CD4-positive, alpha-beta memory T cell (primary cell): Measurements from ENCODE around the gene LRGUK. TPM values are rescaled to one million over a fixed set of nuclear protein-coding genes. Genes with fewer than 3 reads are reported as not detected.

Experiments
- CTCF ChIA-PET: fragments of 350-600 bp; sonication (Branson Sonifier 250); formaldehyde crosslinking; loops from one replicate; lab custom pipeline; 2021; ENCODE audit warnings: inconsistent platforms; ENCODE audit not compliant: partially characterized antibody; lab: Charles Lee
- POLR2A ChIA-PET: fragments of 350-600 bp; sonication (Branson Sonifier 250); formaldehyde crosslinking; loops from one replicate; lab custom pipeline; 2021; ENCODE audit not compliant: partially characterized antibody; lab: Charles Lee
- DNase-seq, 5 donors: peaks; one replicate each; pipeline versions ENCODE4 v3.0.0 to v3.0.0-alpha.2; 2020 to 2022; ENCODE audit warnings: mixed read lengths in 1 of 5
- H3K27ac ChIP-seq: one replicate; pipeline ENCODE4 v1.7.0; 2013; ENCODE audit warnings: low read depth, low read length
- H3K27me3 ChIP-seq: 2 replicates; pipeline ENCODE4 v1.7.0; 2013; ENCODE audit warnings: mild to moderate bottlenecking, low read length, moderate library complexity; ENCODE audit not compliant: insufficient read depth
- H3K36me3 ChIP-seq: 2 replicates; pipeline ENCODE4 v1.7.0; 2013; ENCODE audit warnings: mild to moderate bottlenecking, low read length, moderate library complexity; ENCODE audit not compliant: insufficient read depth
- H3K4me1 ChIP-seq: 2 replicates; pipeline ENCODE4 v1.7.0; 2013; ENCODE audit warnings: mild to moderate bottlenecking, low read length, moderate library complexity; ENCODE audit not compliant: insufficient read depth
- H3K4me3 ChIP-seq, 2 donors: one replicate each; pipeline ENCODE4 v1.7.0; 2013; ENCODE audit warnings: low read length in 2 of 2, mild to moderate bottlenecking in 1 of 2
- H3K9me3 ChIP-seq, 2 donors: one replicate each; pipeline ENCODE4 v1.7.0; 2013; ENCODE audit warnings: low read length in 2 of 2, control low read depth in 1 of 2; ENCODE audit not compliant: control insufficient read depth in 1 of 2
- H3K27ac Mint-ChIP-seq, 7 donors: one replicate each; pipeline ENCODE4 v1.8.0; 2020 to 2021; ENCODE audit warnings: mixed read lengths in 7 of 7, mild to moderate bottlenecking in 6 of 7, inconsistent platforms in 3 of 7, moderate library complexity in 3 of 7
- H3K27me3 Mint-ChIP-seq, 2 donors: one replicate each; pipeline ENCODE4 v1.8.0; 2020 to 2021; ENCODE audit warnings: mixed read lengths in 2 of 2
- H3K36me3 Mint-ChIP-seq, 2 donors: one replicate each; pipeline ENCODE4 v1.8.0; 2020 to 2021; ENCODE audit warnings: mixed read lengths in 2 of 2, inconsistent platforms in 1 of 2, mild to moderate bottlenecking in 1 of 2
- H3K4me1 Mint-ChIP-seq, 4 donors: one replicate each; pipeline ENCODE4 v1.8.0; 2020 to 2021; ENCODE audit warnings: mixed read lengths in 4 of 4, mild to moderate bottlenecking in 1 of 4
- H3K4me3 Mint-ChIP-seq, 8 donors: one replicate each; pipeline ENCODE4 v1.8.0; 2020 to 2021; ENCODE audit warnings: mixed read lengths in 8 of 8, mild to moderate bottlenecking in 7 of 8, moderate library complexity in 6 of 8, inconsistent platforms in 3 of 8
- H3K9me3 Mint-ChIP-seq, 8 donors: one replicate each; pipeline ENCODE4 v1.8.0; 2020 to 2021; ENCODE audit warnings: mixed read lengths in 8 of 8, mild to moderate bottlenecking in 5 of 8, inconsistent platforms in 3 of 8, moderate library complexity in 1 of 8
- intact Hi-C: fragments of 100-400 bp; cut with micrococcal nuclease; formaldehyde crosslinking; loops from one replicate; pipeline ENCODE4 v1.15.1; 2023
- polyA plus RNA-seq, 2 donors: library from polyadenylated mRNA; unstranded; fragments of 300-500 nt; fragmentation: Illumina TruSeq; gene quantifications; one replicate each; pipeline ENCODE4 v1.2.3, GENCODE V29; 2021
- total RNA-seq, 2 experiments: library from RNA; stranded (reverse); gene quantifications; one replicate each; pipeline ENCODE4 v1.2.3, GENCODE V29; 2021

LRGUK gene
- total and polyA plus RNA-seq, 4 experiments from 2014 or later = 0.38 to 0.55 TPM; not detected in 2

DNA sequence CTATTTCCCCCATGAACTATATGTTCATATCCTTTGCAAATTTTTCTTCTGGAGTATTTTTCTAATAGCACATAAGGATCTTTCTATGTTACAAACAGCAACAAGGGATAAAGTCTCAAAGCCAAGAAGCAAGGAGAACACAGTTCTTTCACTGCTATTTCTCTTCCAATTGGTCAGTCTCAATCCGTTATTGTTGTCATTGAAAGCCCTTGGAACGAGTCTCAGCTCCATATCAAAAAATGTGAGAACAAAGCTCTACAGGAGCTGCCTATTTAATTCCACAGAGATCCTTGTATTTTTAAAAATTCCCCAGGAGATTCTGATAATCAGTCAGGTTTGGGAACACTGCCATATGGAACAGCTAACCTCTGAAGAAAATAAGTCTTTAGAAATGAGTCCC, 173.8 kb downstream of the LRGUK start:
- CTCF ChIA-PET = no interaction called here
- Mint-ChIP-seq H3K4me3 (no peak overlapping the region), H3K36me3 (peaks cover 63 to 76% of the 10 kb centered on the region in 2 donors), H3K27me3 (no peaks in the 10 kb centered on the region), H3K4me1 (peaks cover 0 to 1% (median 0%) of the 10 kb centered on the region in 4 donors), H3K27ac (no peak overlapping the region), H3K9me3 (peaks cover 0 to 2% (median 0%) of the 10 kb centered on the region in 8 donors)
- intact Hi-C loops = no loop called here
- H3K9me3 ChIP-seq = no peaks in the 10 kb centered on the region
- H3K4me1 ChIP-seq = no peaks in the 10 kb centered on the region
- no peak overlapping the region for H3K27ac ChIP-seq
- H3K36me3 ChIP-seq = peaks cover 15% of the 10 kb centered on the region
- no peak overlapping the region for H3K4me3 ChIP-seq
- POLR2A ChIA-PET = no interaction called here
- DNase-seq = no peak
- H3K27me3 ChIP-seq = no peaks in the 10 kb centered on the region

DNA sequence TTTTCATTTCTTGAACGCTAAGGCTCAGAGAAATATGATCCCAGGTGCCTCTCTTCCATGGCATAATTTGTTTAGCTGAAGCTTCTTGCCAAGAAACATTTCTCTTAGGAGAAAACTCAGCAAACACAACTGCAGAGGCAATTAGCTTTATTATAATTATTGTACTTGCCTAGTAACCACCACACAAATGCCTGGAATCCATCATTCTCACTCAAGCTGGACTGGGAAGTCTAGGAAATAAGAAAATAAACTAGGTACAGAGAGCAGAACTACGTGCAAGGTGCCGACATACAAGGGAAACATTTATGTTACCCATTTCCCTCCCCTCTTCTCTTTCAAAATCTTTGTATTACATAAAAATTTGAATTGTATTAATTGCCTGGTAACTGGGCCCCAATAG, 174.5 kb downstream of the LRGUK start:
- no peaks in the 10 kb centered on the region for H3K9me3 Mint-ChIP-seq
- ChIA-PET CTCF (no interaction called here), POLR2A (no interaction called here)
- Histone ChIP-seq H3K36me3 (peaks cover 15% of the 10 kb centered on the region), H3K27ac (no peak overlapping the region), H3K9me3 (no peaks in the 10 kb centered on the region), H3K27me3 (no peaks in the 10 kb centered on the region), H3K4me1 (no peaks in the 10 kb centered on the region), H3K4me3 (no peak overlapping the region)
- intact Hi-C loops = no loop called here
- H3K4me1 Mint-ChIP-seq = peaks cover 0 to 1% (median 0%) of the 10 kb centered on the region in 4 donors
- no peaks in the 10 kb centered on the region for H3K27me3 Mint-ChIP-seq
- no peak overlapping the region for H3K4me3 Mint-ChIP-seq
- no peak overlapping the region for H3K27ac Mint-ChIP-seq
- DNase-seq = no peak
- peaks cover 63 to 74% of the 10 kb centered on the region in 2 donors for H3K36me3 Mint-ChIP-seq

DNA sequence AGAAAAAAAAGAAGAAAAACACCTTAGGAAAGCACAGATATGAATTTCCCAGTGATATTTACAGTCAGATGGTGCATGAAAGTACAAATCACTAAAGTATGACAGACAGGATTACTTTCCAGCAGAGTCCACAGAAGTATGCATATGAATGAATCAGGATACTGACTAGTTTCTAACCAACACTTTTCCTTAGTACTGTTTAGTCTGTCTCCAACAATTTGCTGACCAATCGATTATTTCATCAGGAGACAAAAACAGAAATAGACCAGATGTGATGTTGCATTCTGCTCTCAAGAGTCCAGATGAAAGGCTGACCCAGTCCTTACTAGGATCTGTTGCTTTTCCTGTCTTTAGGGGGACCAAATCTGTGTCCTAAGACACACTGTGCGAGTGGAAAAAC, 175.0 kb downstream of the LRGUK start:
- H3K9me3 ChIP-seq = no peaks in the 10 kb centered on the region
- H3K36me3 Mint-ChIP-seq = peaks cover 63 to 73% of the 10 kb centered on the region in 2 donors
- no peaks in the 10 kb centered on the region for H3K27me3 Mint-ChIP-seq
- ChIA-PET POLR2A (no interaction called here), CTCF (no interaction called here)
- intact Hi-C loops = no loop called here
- H3K27ac ChIP-seq = no peak overlapping the region
- H3K27ac Mint-ChIP-seq = no peak overlapping the region
- peaks cover 15% of the 10 kb centered on the region for H3K36me3 ChIP-seq
- no peak overlapping the region for H3K4me3 Mint-ChIP-seq
- no peaks in the 10 kb centered on the region for H3K27me3 ChIP-seq
- no peaks in the 10 kb centered on the region for H3K4me1 ChIP-seq
- H3K9me3 Mint-ChIP-seq = no peaks in the 10 kb centered on the region
- no peak overlapping the region for H3K4me3 ChIP-seq
- H3K4me1 Mint-ChIP-seq = peaks cover 0 to 1% (median 0%) of the 10 kb centered on the region in 4 donors
- DNase-seq = no peak

DNA sequence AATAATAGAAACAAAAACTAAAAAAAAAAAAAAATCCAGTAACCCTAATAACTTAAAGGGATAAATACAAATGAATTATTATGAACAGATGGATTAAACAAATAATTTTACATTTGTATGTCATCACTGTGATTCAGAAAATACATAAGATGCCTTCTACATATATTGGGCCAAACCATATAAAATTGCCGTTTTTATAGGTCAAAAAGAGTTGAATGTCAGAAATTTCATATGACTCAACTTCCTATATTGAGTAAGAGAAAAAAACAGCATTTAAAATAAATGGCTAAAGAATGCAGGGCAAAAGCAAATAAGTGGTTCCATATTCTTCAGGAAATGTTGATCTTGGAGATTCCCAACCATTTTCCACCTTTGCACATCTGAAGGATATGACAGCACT, 180.2 kb downstream of the LRGUK start:
- H3K9me3 ChIP-seq = no peaks in the 10 kb centered on the region
- intact Hi-C loops = no loop called here
- H3K4me3 ChIP-seq = no peak overlapping the region
- H3K4me1 Mint-ChIP-seq = peaks cover 0 to 3% (median 1%) of the 10 kb centered on the region in 4 donors
- no peaks in the 10 kb centered on the region for H3K27me3 Mint-ChIP-seq
- H3K4me3 Mint-ChIP-seq = no peak overlapping the region
- DNase-seq = no peak
- no peak overlapping the region for H3K27ac Mint-ChIP-seq
- no peaks in the 10 kb centered on the region for H3K4me1 ChIP-seq
- ChIA-PET CTCF (no interaction called here), POLR2A (no interaction called here)
- peaks cover 37% of the 10 kb centered on the region in 2 donors for H3K36me3 Mint-ChIP-seq
- H3K9me3 Mint-ChIP-seq = no peaks in the 10 kb centered on the region
- no peaks in the 10 kb centered on the region for H3K27me3 ChIP-seq
- H3K36me3 ChIP-seq = peaks cover 11% of the 10 kb centered on the region
- no peak overlapping the region for H3K27ac ChIP-seq

DNA sequence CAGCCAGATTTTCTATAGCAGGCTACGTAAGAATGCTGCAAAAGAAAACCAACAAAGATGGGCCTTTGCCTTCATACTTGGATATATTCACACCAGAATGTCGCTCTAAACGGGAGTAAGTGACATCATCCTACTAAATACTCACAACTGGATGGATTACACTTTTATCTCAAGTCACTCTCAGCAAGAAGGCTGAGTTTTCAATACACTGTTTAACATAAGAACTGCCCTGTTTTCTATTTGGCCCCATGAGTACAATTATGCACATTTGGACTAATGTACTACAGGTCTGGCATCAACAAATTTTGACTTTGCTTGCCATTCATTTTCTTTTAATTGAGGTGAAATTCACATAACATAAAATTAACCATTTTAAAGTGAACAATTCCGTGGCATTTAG, 181.4 kb downstream of the LRGUK start:
- H3K27me3 ChIP-seq = no peaks in the 10 kb centered on the region
- Mint-ChIP-seq H3K4me1 (peaks cover 0 to 4% (median 1%) of the 10 kb centered on the region in 4 donors), H3K27me3 (no peaks in the 10 kb centered on the region), H3K36me3 (peaks cover 28 to 29% of the 10 kb centered on the region in 2 donors), H3K4me3 (no peak overlapping the region), H3K9me3 (no peaks in the 10 kb centered on the region), H3K27ac (no peak overlapping the region)
- H3K9me3 ChIP-seq = no peaks in the 10 kb centered on the region
- H3K27ac ChIP-seq = no peak overlapping the region
- intact Hi-C loops = no loop called here
- peaks cover 8% of the 10 kb centered on the region for H3K36me3 ChIP-seq
- no peak overlapping the region for H3K4me3 ChIP-seq
- ChIA-PET POLR2A (no interaction called here), CTCF (no interaction called here)
- H3K4me1 ChIP-seq = no peaks in the 10 kb centered on the region
- DNase-seq = no peak

DNA sequence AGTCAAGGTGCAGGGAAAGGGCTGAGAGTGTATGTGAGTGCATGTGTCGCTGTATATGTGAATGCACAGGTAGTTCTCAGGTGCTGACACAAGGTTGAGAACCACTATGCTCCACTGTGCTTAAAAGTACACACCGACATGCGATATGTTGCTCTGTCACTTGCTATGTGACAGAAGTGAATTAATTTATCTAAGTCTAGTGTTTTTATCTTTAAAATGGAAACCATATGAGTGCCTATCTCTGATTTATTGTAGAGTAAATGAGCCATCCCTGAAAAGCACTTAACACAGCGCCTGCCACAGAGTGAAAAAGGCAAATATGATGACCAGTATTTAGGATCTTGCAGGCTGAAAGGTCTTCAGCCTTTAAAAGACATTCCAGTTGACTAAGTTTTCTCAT, 184.7 kb downstream of the LRGUK start:
- no peak for DNase-seq
- POLR2A ChIA-PET = no interaction called here
- Mint-ChIP-seq H3K4me1 (peaks cover 9 to 17% (median 11%) of the 10 kb centered on the region in 4 donors), H3K9me3 (no peaks in the 10 kb centered on the region), H3K27ac (no peak overlapping the region), H3K4me3 (no peak overlapping the region), H3K27me3 (no peaks in the 10 kb centered on the region), H3K36me3 (peaks cover 8 to 11% of the 10 kb centered on the region in 2 donors)
- Histone ChIP-seq H3K4me1 (peaks cover 10% of the 10 kb centered on the region), H3K27me3 (no peaks in the 10 kb centered on the region), H3K36me3 (no peaks in the 10 kb centered on the region), H3K27ac (no peak overlapping the region), H3K4me3 (no peak overlapping the region), H3K9me3 (no peaks in the 10 kb centered on the region)
- CTCF ChIA-PET = no interaction called here
- intact Hi-C loops = no loop called here

DNA sequence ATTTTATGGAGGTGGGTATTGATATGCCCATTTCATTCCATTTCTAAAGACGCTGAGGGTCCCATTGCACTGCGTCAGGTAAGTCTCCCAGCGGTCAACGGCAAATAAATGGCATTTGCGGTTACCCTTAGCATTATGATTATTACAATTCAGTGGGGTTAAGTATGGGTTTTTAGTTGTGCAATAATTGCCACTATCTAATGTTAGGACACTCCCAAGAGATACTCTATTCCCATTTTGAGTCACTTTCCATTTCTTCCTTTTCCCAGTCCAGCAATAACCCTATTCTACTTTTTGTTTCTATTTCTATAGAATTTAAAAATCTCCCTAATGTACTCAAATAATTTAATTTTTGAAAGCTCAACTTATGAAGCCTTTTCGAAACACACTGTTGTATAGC, 185.6 kb downstream of the LRGUK start:
- H3K36me3 ChIP-seq = no peaks in the 10 kb centered on the region
- no peak overlapping the region for H3K27ac Mint-ChIP-seq
- DNase-seq = no peak
- H3K4me3 Mint-ChIP-seq = no peak overlapping the region
- H3K9me3 Mint-ChIP-seq = no peaks in the 10 kb centered on the region
- POLR2A ChIA-PET = no interaction called here
- peaks cover 8 to 12% of the 10 kb centered on the region in 2 donors for H3K36me3 Mint-ChIP-seq
- no peaks in the 10 kb centered on the region for H3K27me3 ChIP-seq
- CTCF ChIA-PET = interaction anchor here (0.8 to 1.4 kb wide), 2 partner anchors 10 to 46 kb away, joined by 3 read pairs; no protein-coding TSS in a partner anchor
- peaks cover 13 to 24% (median 17%) of the 10 kb centered on the region in 4 donors for H3K4me1 Mint-ChIP-seq
- no peaks in the 10 kb centered on the region for H3K27me3 Mint-ChIP-seq
- H3K4me1 ChIP-seq = peaks cover 17% of the 10 kb centered on the region
- H3K27ac ChIP-seq = no peak overlapping the region
- no peaks in the 10 kb centered on the region for H3K9me3 ChIP-seq
- H3K4me3 ChIP-seq = no peak overlapping the region
- intact Hi-C loops = no loop called here
